ENCODE measurements around the gene ABTB1.

ABTB1 gene

DNA sequence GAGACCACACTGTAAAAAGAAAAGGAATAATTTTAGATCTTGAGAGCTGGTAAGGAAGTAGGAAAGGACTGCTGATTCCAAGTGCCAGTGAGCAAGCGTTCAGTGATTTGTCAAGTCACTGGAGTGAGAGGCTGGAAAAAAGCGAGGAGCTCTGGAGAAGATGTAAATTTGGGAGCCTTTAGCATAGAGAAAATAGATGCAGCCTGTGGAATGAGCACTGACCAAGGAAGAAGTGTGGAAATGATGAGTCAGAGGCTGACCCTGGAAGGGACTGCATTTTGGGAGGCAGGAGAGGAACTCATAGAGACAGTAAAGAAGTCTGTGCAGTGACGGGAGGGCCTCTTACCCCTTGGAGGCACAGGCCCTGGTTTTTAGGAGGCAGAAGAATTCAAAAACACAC lies 17.1 kb upstream of the ABTB1 start:
- Histone ChIP-seq H3K4me1 (ENCODE audit: insufficient read depth, low read length) (peaks cover 8% of the 10 kb centered on the region), H3K9me3 (ENCODE audit: low read length) (no peaks in the 10 kb centered on the region), H3K27me3 (ENCODE audit: insufficient read depth, low read length) (no peaks in the 10 kb centered on the region), H2AFZ (ENCODE audit: low read depth, low read length) (no peak overlapping the region), H3K4me3 (ENCODE audit: low read length) (no peak overlapping the region), H3K36me3 (ENCODE audit: insufficient read depth, low read length) (peaks cover 46% of the 10 kb centered on the region)

DNA sequence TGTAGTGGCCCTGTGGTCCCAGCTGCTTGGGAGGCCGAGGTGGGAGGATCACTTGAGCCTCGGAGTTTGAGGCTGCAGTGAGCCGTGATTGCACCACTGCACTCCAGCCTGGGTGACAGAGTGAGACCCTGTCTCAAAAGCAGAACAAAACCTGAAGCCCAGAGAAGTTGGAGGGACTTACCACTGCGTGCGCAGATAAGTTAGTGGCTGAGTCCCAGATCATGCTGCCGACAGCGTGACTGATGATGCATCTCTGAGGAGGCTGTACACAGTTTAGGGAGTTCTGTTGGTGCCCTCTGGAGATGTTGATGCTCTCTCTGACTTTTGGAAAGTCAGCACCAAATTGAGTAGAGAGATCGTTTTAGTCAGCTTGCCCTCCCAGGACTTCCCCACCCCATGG lies 15.8 kb upstream of the ABTB1 start:
- Histone ChIP-seq H3K36me3 (ENCODE audit: insufficient read depth, low read length) (peaks cover 52% of the 10 kb centered on the region), H3K9me3 (ENCODE audit: low read length) (no peaks in the 10 kb centered on the region), H2AFZ (ENCODE audit: low read depth, low read length) (no peak overlapping the region), H3K27me3 (ENCODE audit: insufficient read depth, low read length) (no peaks in the 10 kb centered on the region), H3K4me1 (ENCODE audit: insufficient read depth, low read length) (peaks cover 8% of the 10 kb centered on the region), H3K4me3 (ENCODE audit: low read length) (no peak overlapping the region)

DNA sequence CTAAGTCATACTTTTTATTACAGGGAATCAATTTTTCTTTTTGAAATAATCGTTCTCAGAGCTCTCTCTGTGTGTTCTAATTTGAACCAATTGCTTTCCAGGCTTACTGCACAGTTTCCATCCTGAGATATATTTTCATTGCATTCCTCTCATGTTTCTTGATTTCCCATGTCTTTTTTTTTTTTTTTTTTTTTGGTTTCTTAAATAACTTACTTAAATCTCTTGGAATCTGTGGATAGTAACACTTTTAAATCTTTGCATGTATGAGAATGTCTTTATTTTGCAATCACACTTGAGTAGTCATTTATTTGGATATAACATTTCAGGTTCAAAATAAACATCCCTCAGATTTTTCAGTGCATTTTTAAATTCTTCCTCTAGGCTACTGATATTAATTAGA lies 14.5 kb upstream of the ABTB1 start:
- Histone ChIP-seq H2AFZ (ENCODE audit: low read depth, low read length) (no peak overlapping the region), H3K4me1 (ENCODE audit: insufficient read depth, low read length) (peaks cover 8% of the 10 kb centered on the region), H3K9me3 (ENCODE audit: low read length) (no peaks in the 10 kb centered on the region), H3K4me3 (ENCODE audit: low read length) (no peak overlapping the region), H3K27me3 (ENCODE audit: insufficient read depth, low read length) (no peaks in the 10 kb centered on the region), H3K36me3 (ENCODE audit: insufficient read depth, low read length) (peaks cover 58% of the 10 kb centered on the region)

DNA sequence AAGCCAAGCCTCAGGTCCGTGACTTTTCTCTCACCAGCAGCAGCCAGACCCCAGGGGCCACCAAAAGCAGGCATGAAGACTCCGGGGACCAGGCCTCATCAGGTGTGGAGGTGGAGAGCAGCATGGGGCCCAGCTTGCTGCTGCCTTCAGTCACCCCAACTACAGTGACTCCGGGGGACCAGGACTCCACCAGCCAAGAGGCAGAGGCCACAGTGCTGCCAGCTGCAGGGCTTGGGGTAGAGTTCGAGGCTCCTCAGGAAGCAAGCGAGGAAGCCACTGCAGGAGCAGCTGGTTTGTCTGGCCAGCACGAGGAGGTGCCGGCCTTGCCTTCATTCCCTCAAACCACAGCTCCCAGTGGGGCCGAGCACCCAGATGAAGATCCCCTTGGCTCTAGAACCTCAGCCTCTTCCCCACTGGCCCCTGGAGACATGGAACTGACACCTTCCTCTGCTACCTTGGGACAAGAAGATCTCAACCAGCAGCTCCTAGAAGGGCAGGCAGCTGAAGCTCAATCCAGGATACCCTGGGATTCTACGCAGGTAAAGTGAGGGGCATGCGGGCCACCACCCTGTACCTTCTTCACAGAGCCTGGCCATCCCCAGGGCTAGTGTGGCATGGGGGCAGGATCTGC lies 12.0 kb upstream of the ABTB1 start:
- Histone ChIP-seq H3K36me3 (ENCODE audit: insufficient read depth, low read length) (peaks cover 69% of the 10 kb centered on the region), H3K9me3 (ENCODE audit: low read length) (no peaks in the 10 kb centered on the region), H2AFZ (ENCODE audit: low read depth, low read length) (no peak overlapping the region), H3K4me3 (ENCODE audit: low read length) (no peak overlapping the region), H3K4me1 (ENCODE audit: insufficient read depth, low read length) (peaks cover 8% of the 10 kb centered on the region), H3K27me3 (ENCODE audit: insufficient read depth, low read length) (no peaks in the 10 kb centered on the region)

DNA sequence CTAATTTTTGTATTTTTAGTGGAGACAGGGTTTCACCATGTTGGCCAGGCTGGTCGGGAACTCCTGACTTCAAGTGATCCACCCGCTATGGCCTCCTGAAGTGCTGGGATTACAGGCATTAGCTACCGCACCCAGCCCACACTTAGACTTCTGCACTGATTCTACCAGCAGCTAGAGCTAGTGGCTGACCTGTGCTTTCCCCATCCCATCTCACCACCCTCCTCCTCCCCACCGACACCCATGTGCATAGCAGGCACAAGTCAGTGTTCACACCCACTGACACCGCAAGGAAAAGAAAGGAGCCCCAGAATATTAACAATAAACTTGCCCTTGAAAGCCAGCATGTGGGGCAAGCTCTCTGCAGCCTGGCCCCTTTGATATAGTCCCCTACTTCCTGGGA lies 11.2 kb upstream of the ABTB1 start:
- Histone ChIP-seq H3K4me3 (ENCODE audit: low read length) (no peak overlapping the region), H3K9me3 (ENCODE audit: low read length) (no peaks in the 10 kb centered on the region), H3K27me3 (ENCODE audit: insufficient read depth, low read length) (no peaks in the 10 kb centered on the region), H3K4me1 (ENCODE audit: insufficient read depth, low read length) (peaks cover 8% of the 10 kb centered on the region), H2AFZ (ENCODE audit: low read depth, low read length) (no peak overlapping the region), H3K36me3 (ENCODE audit: insufficient read depth, low read length) (peaks cover 72% of the 10 kb centered on the region)

DNA sequence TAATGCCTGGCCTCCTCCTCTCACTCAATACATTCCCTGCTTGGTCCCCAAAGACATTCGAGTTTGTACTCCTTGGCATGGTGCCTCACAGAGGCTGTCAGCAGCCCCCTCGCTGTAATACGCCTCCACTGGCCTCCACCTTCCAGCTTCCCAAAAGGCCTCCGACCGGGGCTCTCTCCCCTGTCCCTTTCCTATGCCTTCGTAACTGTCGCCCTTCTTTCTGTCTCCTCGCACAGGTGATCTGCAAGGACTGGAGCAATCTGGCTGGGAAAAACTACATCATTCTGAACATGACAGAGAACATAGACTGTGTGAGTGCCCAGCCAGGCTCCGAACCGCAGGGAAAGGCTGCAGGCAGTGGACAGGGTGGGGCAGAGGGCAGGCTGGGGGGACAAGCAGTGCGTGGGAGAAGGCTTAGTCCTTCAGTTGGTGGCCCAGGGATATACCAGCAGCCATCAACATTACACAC lies 10.7 kb upstream of the ABTB1 start:
- Histone ChIP-seq H3K4me1 (ENCODE audit: insufficient read depth, low read length) (peaks cover 8% of the 10 kb centered on the region), H2AFZ (ENCODE audit: low read depth, low read length) (no peak overlapping the region), H3K9me3 (ENCODE audit: low read length) (no peaks in the 10 kb centered on the region), H3K36me3 (ENCODE audit: insufficient read depth, low read length) (peaks cover 71% of the 10 kb centered on the region), H3K4me3 (ENCODE audit: low read length) (no peak overlapping the region), H3K27me3 (ENCODE audit: insufficient read depth, low read length) (no peaks in the 10 kb centered on the region)

DNA sequence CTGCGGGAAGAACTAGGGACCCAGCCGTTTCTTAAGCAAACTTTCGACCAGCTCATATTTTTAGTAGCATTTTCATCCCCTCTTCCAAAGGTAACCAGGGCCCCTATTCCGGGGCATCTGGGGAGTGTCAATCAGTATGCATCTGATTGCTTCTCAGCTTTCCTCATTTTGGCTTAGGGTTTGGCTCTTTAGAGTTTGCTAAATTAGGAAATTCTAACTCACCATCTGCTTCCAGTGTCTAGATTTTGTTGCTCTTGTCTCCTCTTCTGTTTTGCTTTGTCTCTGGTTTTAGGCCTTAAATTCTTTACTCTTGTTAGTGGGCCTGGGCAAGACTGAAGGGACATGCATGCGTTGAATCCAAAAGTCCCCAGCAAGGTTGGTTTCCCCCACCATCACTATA lies 9.6 kb upstream of the ABTB1 start:
- Histone ChIP-seq H3K4me1 (ENCODE audit: insufficient read depth, low read length) (peaks cover 8% of the 10 kb centered on the region), H3K4me3 (ENCODE audit: low read length) (no peak overlapping the region), H3K27me3 (ENCODE audit: insufficient read depth, low read length) (no peaks in the 10 kb centered on the region), H3K9me3 (ENCODE audit: low read length) (no peaks in the 10 kb centered on the region), H2AFZ (ENCODE audit: low read depth, low read length) (no peak overlapping the region), H3K36me3 (ENCODE audit: insufficient read depth, low read length) (peaks cover 71% of the 10 kb centered on the region)

DNA sequence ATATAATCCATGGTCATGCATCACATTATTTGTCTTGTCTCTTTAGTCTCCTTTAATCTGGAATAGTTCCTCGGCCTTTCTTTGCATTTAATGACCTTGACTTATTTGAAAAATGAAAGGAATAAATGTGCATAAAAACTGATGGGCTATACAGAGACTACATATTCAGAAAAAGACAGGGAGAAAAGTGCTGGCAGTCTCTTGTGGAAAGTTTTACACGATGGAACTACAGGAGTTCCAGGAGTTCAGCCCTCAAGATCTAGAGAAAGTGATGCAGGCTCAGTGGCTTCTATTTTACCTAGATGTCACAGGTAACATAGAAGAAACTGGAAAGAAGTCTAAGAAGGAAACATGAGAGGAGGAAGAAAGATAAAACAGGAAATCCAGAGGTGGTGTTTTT lies 7.6 kb upstream of the ABTB1 start:
- Histone ChIP-seq H3K4me3 (ENCODE audit: low read length) (no peak overlapping the region), H3K36me3 (ENCODE audit: insufficient read depth, low read length) (peaks cover 80% of the 10 kb centered on the region), H3K4me1 (ENCODE audit: insufficient read depth, low read length) (peaks cover 2% of the 10 kb centered on the region), H3K9me3 (ENCODE audit: low read length) (no peaks in the 10 kb centered on the region), H3K27me3 (ENCODE audit: insufficient read depth, low read length) (no peaks in the 10 kb centered on the region), H2AFZ (ENCODE audit: low read depth, low read length) (no peak overlapping the region)

DNA sequence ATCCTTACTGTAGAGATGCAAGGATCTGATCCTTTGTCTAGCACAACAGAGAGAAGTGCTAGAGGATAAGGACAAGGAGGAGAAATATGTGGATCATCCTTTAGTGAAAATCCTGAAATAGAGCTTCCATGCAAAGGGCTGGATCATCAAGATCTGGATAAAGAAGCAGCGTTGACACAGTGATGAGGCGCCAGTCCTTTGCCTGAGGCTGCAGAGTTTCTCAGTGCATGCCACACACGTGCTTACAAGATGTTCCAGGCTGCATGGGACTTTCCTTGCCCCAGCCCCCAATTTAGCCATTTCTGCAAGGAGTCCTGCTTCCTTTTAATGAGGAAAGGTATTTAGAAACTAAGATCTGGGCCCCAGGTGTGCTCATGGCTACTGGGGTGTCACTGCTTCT lies 7.2 kb upstream of the ABTB1 start:
- H3K4me1 ChIP-seq (ENCODE audit: insufficient read depth, low read length), result no peaks in the 10 kb centered on the region
- H3K9me3 ChIP-seq (ENCODE audit: low read length), result no peaks in the 10 kb centered on the region
- no peak overlapping the region for H2AFZ ChIP-seq (ENCODE audit: low read depth, low read length)
- H3K36me3 ChIP-seq (ENCODE audit: insufficient read depth, low read length), result peaks cover 76% of the 10 kb centered on the region
- H3K4me3 ChIP-seq (ENCODE audit: low read length), result no peak overlapping the region
- H3K27me3 ChIP-seq (ENCODE audit: insufficient read depth, low read length), result no peaks in the 10 kb centered on the region

DNA sequence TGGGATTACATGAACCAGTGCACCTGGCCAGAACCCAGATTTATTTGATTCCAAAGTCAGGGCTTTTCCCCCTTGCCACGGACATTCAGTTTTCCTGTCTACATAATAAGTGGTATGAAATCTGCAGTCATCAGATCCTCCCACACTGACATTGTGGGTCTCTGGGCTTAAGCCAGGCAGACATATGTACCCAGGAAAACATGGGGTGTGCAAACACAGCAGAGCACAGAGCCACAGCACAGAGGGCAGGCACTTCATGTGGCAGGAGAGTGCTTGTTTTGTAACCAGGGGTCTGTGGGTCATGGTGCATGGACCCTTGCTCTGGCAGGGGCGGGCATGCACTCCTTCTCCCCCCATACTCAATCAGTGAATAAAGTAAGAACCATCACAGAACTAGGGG lies 6.1 kb upstream of the ABTB1 start:
- peaks cover 67% of the 10 kb centered on the region for H3K36me3 ChIP-seq (ENCODE audit: insufficient read depth, low read length)
- H3K9me3 ChIP-seq (ENCODE audit: low read length), result no peaks in the 10 kb centered on the region
- no peaks in the 10 kb centered on the region for H3K4me1 ChIP-seq (ENCODE audit: insufficient read depth, low read length)
- no peak overlapping the region for H3K4me3 ChIP-seq (ENCODE audit: low read length)
- no peaks in the 10 kb centered on the region for H3K27me3 ChIP-seq (ENCODE audit: insufficient read depth, low read length)
- no peak overlapping the region for H2AFZ ChIP-seq (ENCODE audit: low read depth, low read length)

DNA sequence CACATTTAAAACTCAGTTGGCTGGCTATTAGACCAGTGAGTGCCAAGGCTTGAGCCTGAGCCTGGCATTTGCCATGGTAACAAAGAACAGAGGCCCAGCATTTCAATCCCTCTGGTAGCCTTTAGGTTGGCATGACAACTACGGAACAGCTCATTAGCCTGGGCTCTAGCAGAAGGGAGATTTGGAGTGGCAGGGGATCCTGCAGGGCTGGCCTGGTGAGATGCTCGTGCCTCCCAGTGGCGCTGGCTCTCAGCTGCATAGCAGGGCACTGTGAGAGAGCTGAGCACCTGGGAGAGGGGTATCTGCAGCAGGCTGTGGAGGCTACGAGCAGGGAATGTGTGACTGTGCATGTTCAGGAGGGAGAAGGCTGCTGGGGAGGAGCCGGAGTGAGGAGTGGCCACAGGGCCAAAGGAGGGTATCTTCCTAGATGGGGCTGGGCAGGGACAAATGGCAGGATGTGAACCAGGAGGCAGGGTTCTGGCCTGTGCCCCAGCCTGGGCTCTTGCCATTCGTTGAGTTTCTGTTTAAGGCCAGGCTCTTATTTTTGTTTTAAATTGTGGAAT lies 5.6 kb upstream of the ABTB1 start:
- H2AFZ ChIP-seq (ENCODE audit: low read depth, low read length), result no peak overlapping the region
- H3K36me3 ChIP-seq (ENCODE audit: insufficient read depth, low read length), result peaks cover 62% of the 10 kb centered on the region

DNA sequence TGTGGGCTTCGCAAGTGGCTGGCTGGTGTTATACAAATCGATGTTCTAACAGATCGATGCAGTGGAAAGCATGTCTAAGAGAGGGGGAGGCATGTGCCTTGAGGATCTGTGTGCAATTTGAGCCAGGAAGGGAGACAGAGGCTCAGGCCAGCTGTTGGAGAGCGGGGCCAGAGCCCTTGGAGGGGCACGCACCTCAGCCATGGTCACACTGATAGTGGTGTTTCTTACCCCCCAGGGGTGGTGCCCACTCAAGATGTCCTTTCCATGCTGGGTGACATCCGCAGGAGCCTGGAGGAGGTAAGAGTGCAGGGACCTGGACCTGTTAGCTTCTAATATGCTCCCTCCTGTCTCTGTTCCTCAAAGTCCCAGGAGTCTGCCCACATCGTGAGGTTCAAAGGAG lies 3.8 kb upstream of the ABTB1 start:
- no peaks in the 10 kb centered on the region for H3K9me3 ChIP-seq (ENCODE audit: low read length)
- peaks cover 6% of the 10 kb centered on the region for H3K4me1 ChIP-seq (ENCODE audit: insufficient read depth, low read length)
- peaks cover 46% of the 10 kb centered on the region for H3K36me3 ChIP-seq (ENCODE audit: insufficient read depth, low read length)
- no peak overlapping the region for H2AFZ ChIP-seq (ENCODE audit: low read depth, low read length)
- no peak overlapping the region for H3K4me3 ChIP-seq (ENCODE audit: low read length)
- no peaks in the 10 kb centered on the region for H3K27me3 ChIP-seq (ENCODE audit: insufficient read depth, low read length)

More for the DNA sequence above, 5.6 kb upstream of the ABTB1 start:
- H3K9me3 ChIP-seq (ENCODE audit: low read length), result no peaks in the 10 kb centered on the region
- no peaks in the 10 kb centered on the region for H3K4me1 ChIP-seq (ENCODE audit: insufficient read depth, low read length)
- H3K27me3 ChIP-seq (ENCODE audit: insufficient read depth, low read length), result no peaks in the 10 kb centered on the region
- H3K4me3 ChIP-seq (ENCODE audit: low read length), result no peak overlapping the region

DNA sequence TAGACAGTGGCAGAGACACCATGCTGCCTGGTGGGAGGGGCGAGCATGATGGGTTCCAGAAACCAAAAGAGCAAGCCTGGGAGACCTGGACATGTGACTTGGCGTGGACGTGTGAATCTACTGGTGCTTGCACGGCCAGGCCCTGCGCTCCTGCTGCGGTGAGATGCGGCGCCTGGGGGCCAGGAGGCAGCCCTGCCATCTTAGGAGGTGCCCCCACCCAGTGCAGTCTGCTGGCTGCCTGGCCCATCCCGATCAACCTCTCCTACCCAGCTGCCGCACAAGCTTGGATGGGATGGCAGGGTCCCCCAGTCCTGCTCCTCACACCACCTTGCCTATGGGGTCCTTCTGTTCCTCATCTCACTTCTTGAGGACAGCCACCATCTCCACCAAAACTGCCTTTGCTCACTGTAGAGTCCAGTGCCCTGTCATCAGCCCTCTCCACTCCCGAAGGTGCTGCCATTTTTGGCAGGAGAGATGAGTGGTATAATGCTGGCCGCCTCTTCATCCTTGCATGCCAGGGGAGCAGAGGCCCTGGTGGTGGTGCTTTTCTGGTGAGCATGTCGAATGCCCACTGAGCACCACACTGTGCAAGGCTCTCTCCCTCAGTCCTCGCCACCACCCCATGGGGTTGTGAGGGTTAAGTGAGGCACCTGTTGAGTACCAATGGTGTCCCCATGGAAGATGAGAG lies 3.1 kb upstream of the ABTB1 start:
- no peak overlapping the region for H2AFZ ChIP-seq (ENCODE audit: low read depth, low read length)
- no peaks in the 10 kb centered on the region for H3K27me3 ChIP-seq (ENCODE audit: insufficient read depth, low read length)
- H3K36me3 ChIP-seq (ENCODE audit: insufficient read depth, low read length), result peaks cover 39% of the 10 kb centered on the region
- peaks cover 6% of the 10 kb centered on the region for H3K4me1 ChIP-seq (ENCODE audit: insufficient read depth, low read length)
- H3K9me3 ChIP-seq (ENCODE audit: low read length), result no peaks in the 10 kb centered on the region
- no peak overlapping the region for H3K4me3 ChIP-seq (ENCODE audit: low read length)

Measured in neuron (in vitro differentiated cells).